HFF-Myc (cell line): ENCODE results near the gene SEZ6L.

ENCODE experiments used
- DNase-seq: peaks from one replicate; pipeline ENCODE4 v3.0.0-alpha.2; 2011; ENCODE audit warnings: low read depth; ENCODE audit errors: extremely low read depth
- H3K4me3 ChIP-seq: replicated peaks from 2 replicates; pipeline ENCODE4 v1.5.1; 2011; ENCODE audit warnings: low read depth, mild to moderate bottlenecking, control low read depth, low read length
- CTCF ChIP-seq: IDR thresholded peaks from 2 replicates; pipeline ENCODE4 v1.5.1; 2012; ENCODE audit warnings: mild to moderate bottlenecking, low read depth, low read length, control low read depth; ENCODE audit errors: missing control alignments

Gene SEZ6L

GRCh38 chr22:26286091-26286820 is 117.0 kb downstream of the SEZ6L start:
- no peak for TF ChIP-seq CTCF
- H3K4me3 ChIP-seq = no peak overlapping the region
- DNase-seq = no peak

GRCh38 chr22:26287382-26288225 is 118.3 kb downstream of the SEZ6L start:
- DNase-seq = no peak
- H3K4me3 ChIP-seq = no peak overlapping the region
- TF ChIP-seq CTCF = no peak

- no peak for DNase-seq
- TF ChIP-seq CTCF = no peak
- no peak overlapping the region for H3K4me3 ChIP-seq
Measured at GRCh38 chr22:26289611-26290101, 120.4 kb downstream of the SEZ6L start.

- H3K4me3 ChIP-seq = no peak overlapping the region
- DNase-seq = no peak
- TF ChIP-seq CTCF = no peak
Measured at GRCh38 chr22:26291940-26292666, 122.8 kb downstream of the SEZ6L start.

GRCh38 chr22:26292667-26292995 is 123.4 kb downstream of the SEZ6L start:
- no peak overlapping the region for H3K4me3 ChIP-seq
- no peak for TF ChIP-seq CTCF
- no peak for DNase-seq

GRCh38 chr22:26295563-26296126 is 126.4 kb downstream of the SEZ6L start:
- no peak for TF ChIP-seq CTCF
- no peak for DNase-seq
- H3K4me3 ChIP-seq = no peak overlapping the region
